Femur (tissue), 1 donor: Measurements from ENCODE around the gene POU2AF1.
A peak's percentile ranks its signal among the peaks of the same experiment; 100 is the strongest.
"Not testable (repeated sequence)": the region's sequence is repeated elsewhere in the genome, so short reads cannot be mapped to it uniquely, and the experiment has no call there.

Experiments
- DNase-seq: peaks from one replicate; pipeline ENCODE4 v3.0.0-alpha.2; 2017

The POU2AF1 gene

DNA sequence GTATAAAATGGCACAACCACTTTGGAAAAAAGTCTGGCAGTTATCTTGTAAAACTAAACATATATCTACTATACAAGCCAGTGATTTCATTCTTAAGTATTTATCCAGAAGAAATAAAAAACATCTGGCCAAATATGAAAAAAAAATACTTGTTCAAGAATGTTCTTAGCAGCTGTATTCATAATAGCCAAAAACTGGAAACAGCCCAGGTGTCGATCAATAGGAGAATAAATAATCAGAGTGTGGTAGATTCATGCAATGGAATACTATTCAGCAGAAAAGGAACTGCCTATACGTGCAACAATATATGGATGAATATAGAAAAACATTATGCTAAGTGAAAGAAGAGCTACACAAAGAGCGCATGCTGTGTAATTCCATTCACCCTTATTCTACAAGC, 36.7 kb downstream of the POU2AF1 start:
- no peak for DNase-seq

DNA sequence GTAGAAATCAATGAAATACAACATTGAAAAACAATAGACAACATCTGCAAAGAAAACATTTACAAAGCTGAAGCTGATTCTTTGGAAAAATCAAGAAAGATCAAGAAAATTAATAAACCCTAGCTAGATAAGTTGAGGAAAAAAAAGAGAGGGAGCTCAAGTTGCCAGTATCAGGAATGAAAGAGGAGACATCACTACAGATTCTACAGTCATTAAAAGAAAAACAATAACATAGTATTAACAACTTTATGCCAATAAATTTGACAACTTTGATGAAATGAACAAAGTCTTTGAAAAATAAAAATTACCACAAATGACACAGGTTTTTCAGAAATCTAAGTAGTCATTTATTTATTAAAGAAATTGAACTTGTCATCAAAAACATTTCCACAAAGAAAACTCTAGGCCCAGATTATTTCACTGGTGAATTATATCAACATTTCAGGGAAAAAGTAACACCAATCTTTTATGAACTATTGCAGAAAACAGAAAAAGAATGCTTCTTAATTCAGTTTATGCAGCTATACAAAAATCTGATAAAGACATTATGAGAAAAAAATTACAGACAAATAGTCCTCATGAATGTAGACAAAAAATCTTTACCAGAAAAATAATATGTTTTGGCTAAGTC, 39.2 kb downstream of the POU2AF1 start:
- DNase-seq = no peak

DNA sequence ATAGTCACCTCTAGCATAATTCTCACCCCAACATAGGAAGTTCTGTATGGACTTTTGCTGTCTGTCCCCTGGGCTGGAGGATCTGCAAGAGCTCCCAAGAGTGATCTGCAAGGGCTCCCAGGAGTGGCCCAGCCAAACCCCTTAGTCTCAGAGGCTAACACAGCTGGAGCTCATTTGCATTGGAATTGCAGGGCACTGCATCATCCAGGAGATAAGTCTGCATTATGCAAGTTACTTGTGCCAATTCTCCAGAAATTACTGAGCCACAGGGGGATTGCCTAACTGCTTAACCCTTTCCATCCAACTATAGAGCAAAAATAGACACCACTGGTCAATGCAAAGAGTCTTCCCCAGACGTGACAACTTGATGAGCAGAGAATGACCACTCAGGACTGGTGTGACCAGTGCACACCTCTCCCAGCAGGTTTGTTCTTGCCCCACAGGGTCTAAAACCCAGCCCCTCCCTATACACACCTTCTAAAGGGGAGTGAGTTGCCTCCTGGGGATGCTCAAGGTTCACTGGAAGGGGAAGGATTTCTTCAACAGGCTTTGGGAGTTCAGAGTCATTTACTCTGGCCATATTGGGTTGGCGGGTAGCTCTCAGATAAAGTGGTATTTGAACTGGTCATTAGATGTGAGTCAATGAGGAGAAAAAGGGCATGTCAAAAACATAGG, 42.4 kb downstream of the POU2AF1 start:
- no peak for DNase-seq

DNA sequence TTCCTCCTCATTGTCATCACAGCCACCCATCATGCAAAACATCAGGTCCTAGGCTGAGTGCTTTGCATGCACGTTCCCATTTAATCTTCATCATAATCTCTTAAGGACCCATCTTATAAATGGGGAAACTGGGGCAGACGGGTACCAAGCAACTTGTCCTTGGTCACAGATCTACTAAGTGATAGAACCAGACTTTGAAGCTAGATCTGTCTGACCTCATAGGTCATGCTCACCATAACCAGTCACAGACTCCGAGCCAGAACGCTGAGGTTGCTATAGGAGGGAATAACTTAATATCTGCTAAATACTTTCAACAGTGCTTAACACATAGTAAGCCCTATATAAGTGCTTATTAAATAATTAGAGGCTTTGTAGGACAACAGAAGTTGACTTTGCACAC, 43.0 kb downstream of the POU2AF1 start:
- no peak for DNase-seq

DNA sequence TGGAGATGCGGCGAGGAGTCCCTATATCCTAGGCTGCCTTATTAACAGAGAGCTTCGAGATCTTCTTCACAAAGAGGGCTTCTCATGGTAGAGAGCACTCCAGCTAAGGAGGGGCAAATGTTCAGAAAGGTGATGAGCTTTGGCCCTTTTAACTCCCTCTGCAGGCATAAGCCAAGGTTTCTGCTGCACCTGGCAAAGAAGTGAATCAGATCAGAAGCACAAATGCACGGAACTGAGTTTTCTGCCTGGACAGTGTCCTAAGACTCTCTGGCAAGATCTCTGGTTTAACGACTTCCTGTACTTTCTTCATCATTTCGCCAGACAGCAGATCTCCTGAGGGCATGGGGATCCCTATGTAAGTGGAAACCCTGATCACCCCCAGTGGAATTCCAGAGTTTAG, 43.5 kb downstream of the POU2AF1 start:
- no peak for DNase-seq

DNA sequence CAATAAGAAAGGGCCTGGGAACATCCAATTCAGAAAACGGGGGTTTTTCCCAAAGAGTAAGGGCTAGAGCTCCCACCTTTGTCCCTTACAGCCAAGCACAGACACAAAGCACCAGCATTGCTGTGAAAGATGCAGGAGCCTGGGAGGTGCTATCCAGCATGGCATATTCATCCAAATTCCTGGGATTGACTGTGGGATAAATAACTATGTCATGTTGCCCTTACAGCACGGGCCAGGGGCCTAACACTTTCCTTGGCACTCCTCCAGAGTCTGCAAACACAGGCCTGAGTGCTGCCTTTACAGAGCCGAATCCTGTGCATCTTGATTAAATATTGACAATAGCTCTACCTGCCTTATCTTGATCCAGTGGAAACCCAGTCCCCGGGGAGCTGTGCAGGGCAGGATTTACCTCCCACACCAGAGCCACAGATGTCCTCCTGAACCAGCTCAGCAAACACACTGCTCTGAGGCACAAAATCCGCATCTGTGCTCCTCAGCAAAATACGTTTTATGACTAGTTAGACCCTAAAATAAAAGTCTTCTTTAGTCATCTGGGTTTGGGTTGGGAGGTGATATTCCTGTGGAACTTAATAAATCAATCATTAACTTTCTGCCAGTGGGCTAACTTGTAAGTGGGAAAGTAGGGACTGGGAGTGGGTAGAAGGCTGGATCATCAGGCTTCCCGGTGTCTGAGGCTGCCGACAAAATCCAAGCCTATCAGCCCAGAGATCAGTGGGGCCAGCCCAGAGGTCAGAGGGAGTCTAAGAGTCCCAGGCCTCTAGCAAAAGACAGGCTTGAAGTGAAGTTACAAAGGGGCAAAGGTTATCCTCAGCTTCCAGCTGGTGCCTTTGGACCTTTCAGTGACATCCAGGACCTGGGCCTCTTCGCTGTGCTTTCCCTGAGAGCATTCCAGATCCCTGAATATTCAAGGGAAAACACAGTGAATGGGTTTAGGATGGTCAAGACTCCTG, 44.3 kb downstream of the POU2AF1 start:
- DNase-seq = no peak

DNA sequence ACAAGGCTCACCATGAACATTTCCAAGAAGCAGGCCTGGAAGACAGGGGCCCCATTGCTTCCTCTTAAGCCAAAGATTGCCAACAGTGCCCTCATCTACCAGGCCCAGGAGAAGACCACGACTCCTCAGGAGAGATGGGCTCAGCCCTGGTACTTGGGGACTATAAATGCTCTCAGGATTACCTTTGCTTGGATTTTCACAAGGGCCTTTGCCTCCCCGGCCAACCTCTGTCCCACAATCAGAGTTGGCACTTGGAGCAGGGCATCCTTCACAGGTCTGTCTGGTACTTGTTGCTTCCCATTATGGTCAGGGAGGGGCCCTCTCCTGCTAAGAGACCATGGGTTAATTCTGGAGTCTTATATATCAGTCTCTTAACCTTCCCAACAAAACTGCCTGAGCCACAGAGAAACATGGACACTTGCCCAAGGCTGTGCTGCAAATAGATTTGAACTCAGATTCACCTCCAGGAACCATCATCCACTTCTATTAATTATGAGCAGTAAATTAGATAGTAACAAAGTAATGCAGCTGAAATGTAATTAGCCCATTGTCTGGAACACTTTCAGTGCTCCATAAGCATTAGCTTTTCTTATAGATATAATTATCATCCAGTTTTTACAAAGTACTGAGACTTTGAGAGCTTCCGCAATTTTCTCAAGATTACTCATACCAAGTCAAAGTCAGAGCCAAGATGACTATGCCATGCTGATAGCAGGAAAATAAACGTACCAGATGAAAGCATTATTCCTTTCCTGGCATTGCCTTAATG, 47.2 kb downstream of the POU2AF1 start:
- DNase-seq = no peak

DNA sequence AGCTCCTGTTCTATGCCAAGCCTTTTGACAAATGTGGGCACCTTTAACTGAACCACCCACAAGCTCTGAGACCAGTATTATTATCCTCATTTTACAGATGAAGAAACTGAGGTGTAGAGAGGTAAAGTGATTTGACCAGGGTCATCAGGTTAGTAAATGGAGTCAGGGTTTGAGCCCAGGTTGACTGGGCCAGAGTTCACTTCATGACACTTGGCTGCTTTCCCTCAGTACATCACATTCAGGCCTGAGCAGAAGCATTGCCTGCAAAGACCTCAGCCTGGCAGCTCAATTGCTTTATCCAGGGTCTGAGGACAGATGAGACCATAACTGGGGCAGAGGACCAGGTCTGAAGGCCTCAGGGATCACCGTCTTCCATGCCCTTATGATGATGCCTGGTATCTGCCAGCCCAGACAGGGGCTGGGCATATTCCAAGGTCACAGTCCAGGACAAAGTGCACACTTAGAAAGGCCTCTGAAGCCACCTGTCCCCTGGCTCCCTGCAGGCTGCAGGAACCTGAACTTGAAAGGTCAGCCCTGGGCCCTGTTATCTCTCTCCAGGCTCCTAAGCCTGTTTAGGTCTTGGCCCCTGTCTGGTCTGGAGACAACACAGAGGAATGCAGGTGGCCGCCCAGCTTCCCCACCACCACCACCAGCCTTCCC, 48.7 kb downstream of the POU2AF1 start:
- no peak for DNase-seq

DNA sequence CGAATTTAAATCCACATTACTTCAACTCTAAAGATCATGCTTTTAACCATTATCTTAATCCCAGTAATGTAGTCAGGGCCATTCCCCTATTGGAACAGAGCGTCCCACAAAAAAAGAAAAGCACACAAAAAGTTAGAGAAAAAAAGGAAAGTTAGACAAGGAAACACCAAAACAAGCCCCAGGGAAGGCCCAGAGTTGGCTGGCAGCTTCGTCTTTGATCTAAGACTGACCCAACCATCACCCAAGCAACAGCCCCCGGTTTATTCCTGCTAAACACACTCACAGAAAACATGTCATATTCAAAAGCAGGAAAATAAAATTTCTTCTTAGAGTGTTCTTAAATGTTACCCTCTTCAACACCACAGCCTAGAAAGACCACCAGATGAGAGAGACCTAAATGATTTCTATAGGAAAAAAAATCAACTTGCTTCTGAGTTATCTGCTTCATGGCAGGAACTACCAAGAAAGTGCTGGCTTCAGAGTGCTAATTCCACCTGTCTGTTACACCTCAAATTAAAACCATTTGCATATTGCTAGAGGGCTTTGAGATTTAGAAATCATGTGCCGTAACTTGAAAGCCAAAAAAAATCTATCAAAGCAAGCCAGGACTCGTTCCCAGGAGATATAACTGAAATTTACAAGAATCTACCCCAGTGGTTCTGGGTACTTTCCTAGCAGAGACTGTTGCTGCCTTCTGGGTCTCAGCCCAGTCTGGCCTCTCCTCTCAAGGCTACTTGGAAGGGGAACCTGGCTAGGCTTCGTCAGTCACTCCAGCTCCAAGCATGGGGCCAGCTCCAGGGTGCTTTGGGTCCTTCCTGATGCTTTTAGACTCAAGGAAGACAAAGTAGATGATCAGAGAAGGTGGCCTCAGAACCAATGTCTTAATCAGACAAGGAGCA, 49.5 kb downstream of the POU2AF1 start:
- DNase-seq = no peak

DNA sequence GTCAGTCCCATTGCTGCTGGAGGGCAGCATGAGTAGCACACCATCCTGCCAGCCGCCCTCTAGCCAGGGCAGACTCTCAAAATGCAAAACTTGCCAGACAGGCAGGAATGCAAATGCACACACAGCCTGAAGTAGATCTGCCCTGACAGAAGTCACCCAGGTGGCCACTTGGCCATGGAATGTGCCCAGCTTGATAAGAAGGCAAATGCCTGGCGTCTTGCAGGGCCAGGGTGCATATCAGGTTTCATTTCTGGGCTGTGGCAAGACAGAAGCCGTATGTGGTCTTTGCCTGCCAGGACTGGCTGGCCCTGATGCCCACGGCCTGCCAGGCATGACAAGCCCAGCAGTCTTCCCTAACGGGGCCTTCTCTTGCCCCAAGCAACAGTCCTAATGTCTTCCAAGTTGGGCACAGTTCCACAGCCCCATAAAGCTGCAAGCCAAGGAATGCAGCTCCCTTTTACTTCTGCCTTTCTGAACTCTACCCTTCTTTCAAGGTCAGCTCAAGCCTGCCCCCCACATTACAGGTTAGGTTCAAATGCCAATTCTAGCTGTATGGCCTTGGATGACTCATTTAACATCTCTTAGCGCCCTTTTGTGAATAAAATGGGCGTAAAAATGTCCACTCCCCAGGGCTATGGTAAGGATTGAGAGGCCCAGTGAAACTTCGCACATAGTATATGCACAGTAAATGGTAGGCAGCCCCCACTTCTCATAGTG, 51.0 kb downstream of the POU2AF1 start:
- DNase-seq = no peak

DNA sequence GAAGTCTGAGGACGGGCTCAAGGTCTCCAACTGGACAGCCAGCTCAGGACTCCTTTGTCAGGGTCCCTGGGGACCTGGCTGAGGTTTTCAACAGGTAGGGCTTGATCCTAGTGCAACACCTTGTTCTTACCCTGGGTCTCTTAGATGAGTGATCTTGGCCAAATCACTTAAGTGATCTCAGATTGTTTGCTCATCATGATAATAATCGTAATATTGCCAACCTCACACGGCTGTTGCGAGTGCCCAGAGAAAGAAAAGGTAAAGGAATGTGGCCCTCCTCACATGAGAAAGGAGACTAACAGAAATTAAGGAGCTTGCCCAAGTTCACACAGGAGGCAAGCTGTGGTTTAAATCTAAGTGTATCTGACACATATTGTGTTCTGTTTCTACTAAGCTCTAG, 52.3 kb downstream of the POU2AF1 start:
- no peak for DNase-seq

DNA sequence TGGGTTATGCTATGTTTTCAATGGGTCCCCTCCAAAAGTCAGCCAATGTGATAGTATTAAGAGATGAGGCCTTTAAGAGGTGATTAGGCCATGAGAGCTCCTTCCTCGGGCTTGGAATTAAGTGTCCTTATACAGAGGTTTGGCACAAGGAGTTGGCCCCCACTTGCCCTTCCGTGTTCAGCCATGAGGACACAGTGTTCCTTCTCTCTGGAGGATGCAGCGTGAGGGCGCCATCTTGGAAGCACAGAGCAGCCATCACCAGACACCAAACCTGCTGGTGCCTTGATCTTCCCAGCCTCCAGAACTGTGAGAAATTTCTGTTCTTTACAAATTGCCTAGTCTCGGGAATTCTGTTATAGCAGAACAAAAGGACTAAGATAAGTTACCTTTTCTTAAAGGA, 53.8 kb downstream of the POU2AF1 start:
- DNase-seq = no peak

DNA sequence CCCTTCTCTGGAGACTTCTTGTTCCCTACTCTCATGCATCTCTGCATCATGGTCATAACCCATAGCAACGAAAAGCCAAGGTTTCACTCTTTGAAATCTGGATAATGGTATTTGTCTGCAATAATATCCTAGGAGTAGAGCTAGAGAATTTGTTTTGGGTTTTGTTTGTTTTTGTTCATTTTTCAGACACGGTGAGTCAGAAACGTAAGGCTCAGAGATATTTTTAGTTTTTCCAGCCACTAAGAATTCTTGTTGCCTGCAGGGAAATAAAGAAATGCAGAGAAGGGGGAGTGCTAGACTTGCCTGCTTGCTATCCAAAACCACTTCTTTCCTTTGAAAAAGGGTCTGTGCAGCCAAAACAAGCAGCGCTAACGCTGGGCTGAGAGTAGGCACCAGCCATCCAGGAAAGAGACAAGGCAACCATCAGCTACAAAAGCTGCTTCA, 54.8 kb downstream of the POU2AF1 start:
- DNase-seq = peak; percentile 55

DNA sequence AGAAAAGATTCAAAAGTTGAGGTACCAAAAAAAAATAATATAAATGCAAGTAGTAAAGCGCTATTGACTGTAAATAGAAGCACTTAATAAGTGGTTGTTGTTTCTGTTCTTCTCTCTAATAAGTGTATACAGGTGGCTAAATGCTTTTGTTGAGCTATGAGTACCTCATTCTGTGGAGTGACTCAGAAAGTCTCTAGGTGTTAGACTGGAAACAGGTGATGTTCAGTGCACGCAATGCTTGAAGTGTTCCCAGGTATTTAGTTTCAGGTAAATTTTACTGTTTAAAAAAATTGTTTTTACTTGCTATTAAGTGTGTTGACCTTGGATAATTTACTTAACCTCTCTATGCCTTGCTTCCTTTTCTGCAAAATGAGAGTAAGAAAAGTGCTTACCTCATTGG, 56.5 kb downstream of the POU2AF1 start:
- no peak for DNase-seq

DNA sequence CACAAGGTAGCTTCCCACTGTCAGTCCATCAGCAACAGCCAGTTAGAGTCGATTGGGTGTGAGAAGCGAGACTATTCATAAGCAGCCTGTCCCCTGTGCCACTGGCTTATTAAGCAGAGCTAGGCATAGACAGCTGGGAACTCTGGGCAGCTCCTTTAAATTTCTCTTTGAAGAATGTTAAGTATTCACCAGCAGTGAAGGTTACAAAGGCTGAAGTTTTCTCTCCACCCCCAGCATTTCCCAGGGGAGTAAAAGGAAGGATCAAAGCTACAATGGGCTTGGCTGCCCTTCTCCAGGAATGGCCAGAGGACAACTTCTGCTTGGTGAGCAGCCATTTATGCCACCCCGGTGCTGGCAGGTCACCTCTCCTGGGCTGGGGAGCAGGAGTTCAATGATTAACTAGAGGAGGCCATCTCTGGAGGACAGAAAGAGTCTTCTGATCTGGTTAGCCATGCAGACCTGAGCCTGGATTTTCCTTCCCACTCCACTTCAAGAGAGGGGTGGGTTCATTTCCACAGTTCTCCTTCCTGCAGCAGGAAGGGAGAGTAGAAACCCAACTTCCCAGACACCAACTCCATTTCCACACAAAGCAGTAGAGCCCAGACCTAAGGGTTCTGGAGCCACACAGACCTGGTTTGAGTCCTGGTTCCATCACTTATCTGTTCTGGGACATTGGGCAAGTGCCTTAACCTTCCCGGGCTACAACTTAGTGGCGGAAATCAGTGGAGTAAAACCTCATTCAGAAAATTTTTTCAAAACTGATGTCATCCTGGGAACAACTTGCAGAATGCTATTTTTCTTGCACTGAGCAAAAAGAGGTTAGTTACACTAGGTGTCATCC, 58.1 kb downstream of the POU2AF1 start:
- no peak for DNase-seq

DNA sequence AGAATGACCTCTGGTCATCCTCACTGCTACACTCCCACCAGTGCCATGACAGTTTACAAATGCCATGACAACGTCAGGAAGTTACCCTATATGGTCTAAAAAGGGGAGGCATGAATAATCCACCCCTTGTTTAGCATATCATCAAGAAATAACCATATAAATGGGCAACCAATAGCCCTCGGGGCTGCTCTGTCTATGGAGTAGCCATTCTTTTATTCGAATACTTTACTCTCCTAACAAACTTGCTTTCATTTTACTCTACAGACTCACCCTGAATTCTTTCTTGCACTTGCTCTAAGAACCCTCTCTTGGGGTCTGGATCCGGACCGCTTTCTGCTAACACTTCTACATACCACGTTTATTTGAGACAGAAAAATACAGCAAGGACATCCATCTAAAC, 58.9 kb downstream of the POU2AF1 start:
- DNase-seq = not testable (repeated sequence)

DNA sequence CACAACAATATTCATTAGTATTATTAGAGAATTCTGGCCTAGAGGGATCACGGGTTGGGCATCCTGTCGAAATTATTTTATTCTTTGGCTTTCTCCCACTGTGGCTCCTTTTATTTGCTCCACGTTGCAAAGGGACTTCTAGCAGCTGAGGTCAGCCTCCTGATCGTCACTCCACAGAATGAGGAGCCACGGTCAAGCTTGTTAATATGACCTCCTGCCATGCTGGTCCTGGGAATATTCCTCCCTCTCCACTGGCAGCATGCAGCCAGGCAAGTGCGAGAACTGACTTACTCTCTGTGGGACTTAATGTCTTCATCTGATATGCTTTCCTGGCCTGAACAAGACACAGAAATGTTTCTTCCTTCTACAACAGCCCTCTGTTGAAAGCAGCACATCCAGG, 59.8 kb downstream of the POU2AF1 start:
- no peak for DNase-seq

DNA sequence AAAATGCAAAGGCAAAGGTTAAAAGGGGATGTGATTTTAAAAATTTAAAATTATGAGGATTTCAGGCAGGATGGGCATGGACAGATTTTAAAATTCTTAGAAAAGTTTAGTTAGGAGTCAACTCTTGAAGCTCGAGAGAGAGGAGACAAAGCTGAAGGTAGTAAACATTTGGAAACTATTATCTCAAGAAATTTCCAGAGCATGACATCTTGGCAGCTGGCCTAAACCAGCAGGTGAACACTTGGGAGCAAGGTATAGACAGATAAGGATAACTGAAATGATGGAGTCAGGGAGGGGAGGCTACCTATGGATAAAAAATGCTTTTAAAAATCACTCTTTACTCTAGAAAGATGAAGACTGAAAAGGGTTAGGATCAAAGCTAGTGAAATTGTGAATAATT, 67.0 kb downstream of the POU2AF1 start:
- DNase-seq = no peak

DNA sequence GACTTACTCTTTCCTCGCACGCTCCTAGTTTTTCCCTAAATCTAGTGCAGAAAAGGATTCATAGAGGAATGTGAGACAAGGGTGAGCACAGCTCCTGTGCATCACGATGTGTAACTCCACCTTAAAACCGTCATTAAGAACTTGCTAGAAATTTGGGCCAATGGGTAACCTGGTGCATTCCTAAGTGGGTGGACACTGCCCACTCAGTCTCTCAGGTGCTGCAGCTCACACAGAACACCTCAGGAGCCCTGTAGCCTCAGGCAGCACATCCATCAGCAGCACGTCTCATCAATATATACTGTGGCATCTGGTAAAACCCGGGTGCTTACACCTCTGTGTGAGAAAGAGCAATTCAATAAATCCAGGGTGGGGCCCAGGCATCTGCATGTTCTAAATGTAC, 68.4 kb downstream of the POU2AF1 start:
- no peak for DNase-seq

DNA sequence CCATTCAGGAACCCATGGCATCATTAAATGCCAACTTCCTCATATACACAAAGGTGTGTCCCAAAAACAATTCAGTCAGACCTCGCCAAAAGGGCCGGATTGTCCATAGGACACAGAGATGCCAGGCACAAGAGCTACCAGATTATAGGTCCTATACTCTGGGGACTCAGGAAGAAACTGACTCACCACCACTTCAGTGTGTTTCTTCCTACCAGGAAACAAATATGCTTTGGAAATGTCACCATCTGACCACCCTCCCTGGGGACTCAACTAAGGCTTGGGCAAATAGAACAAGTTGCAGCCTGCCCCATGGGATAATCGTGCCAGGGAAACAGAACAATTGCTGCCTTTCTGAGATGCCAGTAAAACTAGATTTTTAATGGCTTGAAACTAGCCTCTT, 69.0 kb downstream of the POU2AF1 start:
- DNase-seq = no peak
